Activated T-helper 1 cell treated with Interleukin-2 at 50 U/mL for 16 hours (primary cell): ENCODE results near the gene SBNO2.

Experiments
- DNase-seq: peaks from one replicate; pipeline ENCODE4 v3.0.0-alpha.2; 2020; ENCODE audit warnings: low read depth

Gene SBNO2

GRCh38 chr19:1072371-1073015, 101.6 kb downstream of the SBNO2 start:
- DNase-seq, result no peak

GRCh38 chr19:1070931-1071791, 102.9 kb downstream of the SBNO2 start:
- DNase-seq, result no peak

GRCh38 chr19:1070576-1070930, 103.5 kb downstream of the SBNO2 start:
- DNase-seq, result no peak

- DNase-seq, result peak; percentile 67
These were observed 104.9 kb downstream of the SBNO2 start for GRCh38 chr19:1069009-1069779.

GRCh38 chr19:1068009-1069001, 105.8 kb downstream of the SBNO2 start:
- DNase-seq, result peak; percentile 73

- DNase-seq, result no peak
These were observed 106.6 kb downstream of the SBNO2 start for GRCh38 chr19:1067341-1067957.

- peak; percentile 83 for DNase-seq
These were observed 107.2 kb downstream of the SBNO2 start, which contains the start of gene ARHGAP45 for GRCh38 chr19:1066748-1067340. ARHGAP45 (plus strand) TSS chr19:1067167; CDS start chr19:1067406, 239 bp downstream.

GRCh38 chr19:1066251-1066747, 107.8 kb downstream of the SBNO2 start:
- no peak for DNase-seq

GRCh38 chr19:1065606-1066109, 108.4 kb downstream of the SBNO2 start:
- DNase-seq, result no peak

- DNase-seq, result peak; percentile 67
These were observed 109.1 kb downstream of the SBNO2 start for GRCh38 chr19:1064661-1065605.

GRCh38 chr19:1063909-1064660, 110.0 kb downstream of the SBNO2 start:
- no peak for DNase-seq

- DNase-seq, result no peak
These were observed 110.8 kb downstream of the SBNO2 start for GRCh38 chr19:1063030-1063908.

- DNase-seq, result no peak
These were observed 111.6 kb downstream of the SBNO2 start for GRCh38 chr19:1062387-1063029.

GRCh38 chr19:1061987-1062386, 112.1 kb downstream of the SBNO2 start:
- no peak for DNase-seq

- no peak for DNase-seq
These were observed 113.4 kb downstream of the SBNO2 start for GRCh38 chr19:1060689-1061088.

- no peak for DNase-seq
These were observed 116.0 kb downstream of the SBNO2 start for GRCh38 chr19:1058112-1058511.
